Activated T-helper 1 cell treated with anti-CD3 and anti-CD28 coated beads, Interleukin-2, amount 50 U/mL, for 16 hours (primary cell): ENCODE measurements around the gene NANOS2.
"Not testable (repeated sequence)": the region's sequence is repeated elsewhere in the genome, so short reads cannot be mapped to it uniquely, and the experiment has no call there.

Experiments used
- DNase-seq, 2 donors: peaks; one replicate each; pipeline ENCODE4 v3.0.0-alpha.2; 2020; ENCODE audit warnings: low read depth in 1 of 2, low spot score in 1 of 2

NANOS2 gene

DNA sequence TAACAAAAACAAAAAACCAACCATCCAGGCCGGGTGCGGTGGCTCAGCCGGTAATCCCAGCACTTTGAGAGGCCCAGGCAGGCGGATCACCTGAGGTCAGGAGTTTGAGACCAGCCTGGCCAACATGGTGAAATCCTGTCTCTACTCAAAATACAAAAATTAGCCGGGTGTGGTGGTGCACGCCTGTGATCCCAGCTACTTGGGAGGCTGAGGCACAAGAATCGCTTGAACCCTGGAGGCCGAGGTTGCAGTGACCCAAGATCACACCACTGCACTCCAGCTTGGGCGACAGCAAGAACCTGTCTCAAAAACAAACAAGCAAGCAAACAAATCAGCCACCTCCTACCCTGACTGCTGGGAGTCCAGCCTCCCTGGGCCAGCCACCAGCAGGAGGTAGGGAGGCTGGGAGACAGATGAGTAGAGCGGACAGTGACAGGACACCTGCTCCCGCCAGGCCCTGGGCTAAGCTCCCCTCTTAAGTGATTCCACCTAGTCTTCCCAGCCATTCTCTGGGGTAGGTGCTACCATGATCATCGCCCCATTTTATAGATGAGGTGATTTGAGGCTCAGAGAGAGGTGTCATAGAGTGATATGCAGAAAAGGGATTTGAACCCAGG is 18.5 kb downstream of the NANOS2 start:
- not testable (repeated sequence) for DNase-seq

- no peak for DNase-seq
These were observed 19.0 kb downstream of the NANOS2 start for GRCh38 chr19:45895519-45895972.

DNA sequence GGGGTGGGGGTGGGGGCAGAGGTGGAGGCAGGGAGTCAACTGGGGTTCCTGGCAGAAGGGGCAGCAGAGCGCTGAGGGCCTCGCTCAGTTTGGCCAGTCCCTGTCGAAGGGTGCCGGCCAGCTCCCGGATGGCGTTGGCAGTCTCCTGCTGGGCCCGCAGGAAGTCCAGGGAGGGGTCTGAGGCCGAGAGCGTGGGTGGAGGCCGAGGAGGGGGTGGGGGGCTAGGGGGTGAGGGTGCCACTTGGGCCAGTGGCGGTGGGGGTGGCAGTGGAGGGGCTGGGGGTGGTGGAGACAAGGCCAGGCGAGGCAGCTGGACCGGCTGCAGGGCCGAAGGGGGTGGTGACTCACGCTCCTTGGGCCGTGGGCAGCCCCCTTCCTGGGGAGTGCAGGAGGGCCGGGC is 23.7 kb downstream of the NANOS2 start:
- DNase-seq: no peak

DNA sequence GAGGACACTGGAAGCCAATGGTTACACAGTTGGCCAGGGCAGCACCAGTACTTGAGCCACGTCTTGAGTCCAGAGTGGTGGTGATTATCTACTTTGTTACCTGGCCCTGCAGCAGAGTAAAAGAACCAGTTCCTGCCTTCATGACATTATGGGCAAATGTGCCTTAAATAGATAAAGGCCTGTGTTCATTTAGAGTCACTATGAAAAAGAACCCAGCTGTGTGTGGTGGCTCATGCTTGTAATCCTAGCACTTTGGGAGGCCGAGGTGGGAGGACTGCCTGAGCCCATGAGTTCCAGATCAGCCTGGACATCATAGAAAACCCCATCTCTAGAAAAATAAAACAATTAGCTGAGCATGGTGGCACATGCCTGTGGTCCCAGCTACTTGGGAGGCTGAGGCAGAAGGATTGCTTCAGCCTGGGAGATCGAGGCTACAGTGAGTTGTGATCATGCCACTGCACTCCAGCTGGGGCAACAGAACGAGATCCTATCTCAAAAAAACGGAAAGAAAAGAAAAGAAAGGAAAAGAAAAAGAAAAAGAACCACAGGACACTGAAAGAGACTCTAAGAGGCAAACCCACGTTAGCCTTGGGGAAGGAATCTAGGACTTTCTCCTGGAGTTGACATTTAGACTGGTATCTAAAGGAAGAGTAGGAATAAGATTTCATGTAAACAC is 25.2 kb downstream of the NANOS2 start:
- DNase-seq: no peak

- no peak for DNase-seq
These were observed 27.3 kb downstream of the NANOS2 start for GRCh38 chr19:45887200-45887710.

DNA sequence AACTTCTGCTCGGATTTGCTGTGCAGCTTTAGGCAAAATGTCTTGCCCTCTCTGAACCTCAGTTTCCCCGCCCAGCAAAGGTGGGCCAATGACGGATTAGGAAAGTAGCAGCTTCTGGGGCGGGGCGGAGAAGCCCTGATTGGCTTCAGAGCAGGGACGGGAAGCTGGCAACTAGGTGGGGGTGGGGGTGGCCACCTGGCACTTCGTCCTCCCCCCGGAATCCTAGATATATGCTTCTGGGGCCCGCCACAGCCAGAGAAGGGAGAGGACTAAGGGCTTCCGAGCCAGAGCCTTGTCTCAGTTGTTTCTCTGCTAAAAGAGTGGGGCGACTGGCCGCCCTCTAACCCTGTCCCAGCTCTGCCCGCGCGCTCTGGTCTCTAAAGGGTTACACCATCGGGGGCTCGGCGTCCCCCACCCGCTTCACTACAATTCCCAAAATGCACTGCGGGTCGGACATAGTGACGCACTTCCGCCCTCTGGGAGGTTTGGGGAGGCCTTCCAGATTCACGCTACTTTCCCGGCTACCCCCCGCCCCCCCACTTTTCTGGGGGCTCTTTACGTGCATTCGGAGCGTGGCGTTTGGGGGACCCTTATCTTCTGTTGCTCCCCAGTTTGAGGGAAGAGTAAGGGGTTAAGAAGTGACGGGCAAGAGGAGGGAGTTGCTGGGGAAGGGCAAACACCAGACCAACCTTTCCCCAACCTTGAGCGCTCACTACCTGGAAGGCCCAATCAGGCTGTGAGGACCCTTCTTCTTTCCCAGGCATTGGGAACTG is 28.0 kb downstream of the NANOS2 start:
- peak; percentile 81 for DNase-seq

- DNase-seq: peak; percentile 78 to 81
These were observed 28.8 kb downstream of the NANOS2 start, which contains the start of gene IRF2BP1 for GRCh38 chr19:45885556-45886426. Gene IRF2BP1 (minus strand): TSS chr19:45886141. CDS start chr19:45885774, 367 bp downstream.

- DNase-seq: no peak
These were observed 29.7 kb downstream of the NANOS2 start for GRCh38 chr19:45884682-45885555.

- DNase-seq: no peak
These were observed 30.5 kb downstream of the NANOS2 start for GRCh38 chr19:45883881-45884681.

DNA sequence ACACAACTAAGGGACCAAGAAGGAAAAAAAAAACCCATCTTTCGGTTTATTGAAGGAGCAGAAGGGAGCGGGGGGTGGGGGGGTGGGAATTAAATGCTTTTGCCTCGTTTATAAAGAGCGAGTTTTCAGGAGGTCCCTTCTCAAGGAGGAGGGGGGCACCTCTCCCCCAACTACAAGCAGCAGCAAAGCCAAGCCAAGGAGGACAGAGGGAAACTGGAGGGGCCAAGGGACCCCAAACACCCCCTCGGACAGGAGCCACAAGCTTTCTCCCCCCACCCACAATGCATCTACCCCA is 31.0 kb downstream of the NANOS2 start:
- DNase-seq: no peak

GRCh38 chr19:45882652-45883585 is 31.7 kb downstream of the NANOS2 start:
- peak; percentile 61 to 75 for DNase-seq

DNA sequence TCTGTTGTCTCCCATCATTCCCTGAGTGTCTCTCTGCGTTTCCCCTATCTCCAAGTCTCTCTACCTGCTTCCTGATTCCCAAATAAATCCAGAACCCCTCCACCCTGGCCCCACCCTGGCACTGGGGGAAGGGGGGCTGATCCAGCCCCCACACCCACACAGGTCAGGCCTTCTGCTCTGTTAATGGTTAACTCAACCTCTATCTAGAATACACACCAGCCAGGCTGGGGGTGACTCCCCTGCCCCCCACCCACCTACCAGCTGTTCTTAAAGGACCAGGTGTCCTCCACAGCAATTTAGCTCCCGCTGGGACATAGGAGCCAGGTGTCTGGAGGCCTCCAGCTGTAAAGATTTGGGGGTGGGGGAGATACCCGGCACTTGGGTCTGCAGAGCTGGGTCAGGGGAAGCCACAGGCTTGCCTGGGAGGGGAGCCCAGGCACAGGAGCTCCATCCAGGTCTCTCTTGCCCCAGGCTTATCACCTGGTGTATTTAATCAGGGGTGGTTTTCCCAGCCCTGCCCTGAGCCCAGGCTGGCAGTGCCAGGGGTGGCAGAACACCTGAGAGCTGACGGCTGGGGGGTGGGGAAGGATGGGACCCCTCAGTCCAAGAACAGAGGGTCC is 32.6 kb downstream of the NANOS2 start:
- DNase-seq: no peak

DNA sequence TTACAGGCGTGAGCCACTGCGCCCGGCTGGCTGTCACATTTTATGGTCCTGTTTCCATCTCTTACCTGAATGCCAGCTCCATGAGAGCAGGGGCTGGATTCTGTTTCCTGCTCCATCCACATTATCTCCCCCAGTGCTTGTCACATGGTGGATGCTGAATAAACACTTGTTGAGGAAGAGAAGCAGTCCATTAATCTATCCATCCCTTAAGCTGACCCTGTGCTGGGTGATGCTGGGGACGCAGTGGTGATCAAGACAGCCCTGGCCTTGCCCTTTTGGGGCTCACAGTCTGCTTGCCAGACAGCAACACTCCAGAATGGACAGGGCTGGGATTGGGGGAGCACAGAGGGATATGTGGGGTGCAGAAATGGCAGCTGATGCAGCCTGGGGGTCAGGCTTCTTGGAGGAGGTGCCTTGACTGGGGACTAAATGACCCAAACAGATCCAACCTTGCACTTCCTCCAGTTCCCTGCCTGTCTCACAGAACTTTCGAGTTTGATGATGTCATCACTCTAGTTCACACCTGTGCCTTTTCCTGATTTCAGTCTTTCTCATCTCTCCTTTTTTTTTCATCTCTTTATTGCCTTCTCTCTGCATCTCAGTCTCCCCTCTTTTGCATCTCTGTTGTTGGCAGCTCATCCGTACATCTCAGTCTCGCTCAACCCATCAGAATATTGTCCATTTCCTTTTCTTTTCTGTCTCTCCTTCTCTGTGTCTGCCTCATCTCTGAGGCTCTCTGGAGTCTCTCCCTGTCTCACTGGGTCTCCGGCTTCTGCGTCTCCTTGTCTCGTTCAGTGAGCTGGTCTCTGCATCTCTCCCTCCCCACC is 33.3 kb downstream of the NANOS2 start:
- no peak for DNase-seq

DNA sequence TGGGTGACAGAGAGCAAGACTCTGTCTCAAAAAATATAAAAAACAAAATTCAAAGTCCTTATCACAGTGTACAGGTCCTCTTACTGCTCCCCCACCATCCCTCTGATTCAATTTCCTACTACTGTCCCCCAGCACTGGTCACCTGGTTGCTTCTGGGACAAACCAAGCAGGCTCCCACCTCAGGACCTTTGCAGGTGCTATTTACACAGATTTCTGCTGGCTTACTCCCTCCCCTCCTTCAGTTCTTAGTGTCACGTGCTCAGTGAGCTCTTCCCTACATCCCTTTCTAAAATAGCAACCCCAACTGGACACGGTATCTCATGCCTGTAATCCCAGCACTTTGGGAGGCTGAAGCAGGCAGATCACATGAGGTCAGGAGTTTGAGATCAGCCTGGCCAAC is 34.6 kb downstream of the NANOS2 start:
- no peak for DNase-seq

DNA sequence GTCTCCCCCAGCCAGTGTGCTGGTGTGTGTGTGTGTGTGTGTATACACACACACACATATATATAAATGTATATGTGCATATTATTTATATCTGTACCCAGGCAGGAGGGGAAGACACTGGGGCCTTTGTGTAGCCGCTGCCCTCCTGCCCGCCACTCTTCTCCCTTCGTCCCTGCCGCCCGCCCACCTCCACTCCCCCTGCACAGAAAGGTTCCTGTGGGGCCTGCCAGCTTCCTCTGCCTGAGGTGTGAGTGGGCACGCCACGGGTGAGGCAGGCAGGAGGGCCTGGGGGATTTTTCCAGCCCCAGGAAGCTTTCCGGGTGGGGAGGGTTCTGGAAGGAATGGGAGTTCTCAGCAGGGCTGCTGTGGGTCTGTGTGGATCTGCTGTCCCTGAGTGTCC is 35.5 kb downstream of the NANOS2 start:
- no peak for DNase-seq

DNA sequence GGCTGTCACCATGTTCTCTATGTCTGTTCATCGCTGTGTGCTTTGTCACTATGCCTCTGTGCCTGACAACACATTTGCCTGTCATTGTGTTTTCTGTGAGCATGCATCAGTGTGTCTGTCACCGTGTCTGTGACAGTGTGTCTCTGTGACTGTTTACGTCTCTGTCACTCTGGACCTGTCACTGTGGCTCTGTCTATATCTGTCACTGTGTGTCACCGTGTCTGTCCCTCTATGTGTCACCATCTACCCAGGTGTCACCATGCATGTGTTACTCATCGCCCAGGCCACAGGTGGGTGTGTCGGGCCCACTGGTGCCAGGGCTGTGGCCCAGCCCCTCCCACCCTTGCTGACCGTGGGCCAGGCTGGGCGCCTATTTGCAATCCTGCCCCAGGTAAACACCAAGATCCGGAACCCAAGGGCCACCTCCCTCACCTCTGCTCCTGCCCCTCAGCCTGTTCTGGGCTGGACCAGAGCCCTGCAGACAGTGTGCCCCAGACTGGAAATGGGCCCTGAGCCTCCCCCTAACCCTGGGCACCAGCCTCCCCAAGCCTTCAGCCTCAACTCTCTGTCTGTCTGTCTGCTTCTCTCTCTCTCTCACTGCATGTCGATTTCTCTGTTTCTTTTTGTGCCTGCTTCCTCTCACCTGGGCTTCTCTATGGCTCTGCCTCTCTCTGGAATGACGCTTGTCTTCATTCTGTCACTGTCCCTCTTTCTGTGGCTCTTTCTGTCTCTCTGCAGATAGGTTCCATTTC is 36.4 kb downstream of the NANOS2 start:
- no peak for DNase-seq
